Loucy (cell line): ENCODE results near the gene ZSCAN16.

Source experiments
- H2AFZ ChIP-seq: fragments of 200-600 bp; sonication (generic); 2 replicates; pipeline ENCODE4 v1.6.0; 2016; ENCODE audit warnings: antibody characterized with exemption, mild to moderate bottlenecking, low read length, moderate library complexity
- H3F3A ChIP-seq: fragments of 200-600 bp; 2 replicates; pipeline ENCODE4 v1.6.0; 2016; ENCODE audit warnings: antibody characterized with exemption, low read depth, mild to moderate bottlenecking
- H3K27me3 ChIP-seq: fragments of 200-600 bp; sonication (generic); 2 replicates; pipeline ENCODE4 v1.6.1; 2014; ENCODE audit warnings: low read length, mild to moderate bottlenecking; ENCODE audit not compliant: insufficient read depth, poor library complexity, severe bottlenecking
- H3K36me3 ChIP-seq: fragments of 200-600 bp; sonication (generic); 2 replicates; pipeline ENCODE4 v1.6.1; 2016; ENCODE audit warnings: low read length; ENCODE audit not compliant: insufficient read depth
- H3K4me1 ChIP-seq: fragments of 200-600 bp; sonication (generic); 2 replicates; pipeline ENCODE4 v1.5.1; 2014; ENCODE audit warnings: low read length, mild to moderate bottlenecking; ENCODE audit not compliant: insufficient read depth, poor library complexity, severe bottlenecking
- H3K4me2 ChIP-seq: fragments of 200-600 bp; sonication (generic); 2 replicates; pipeline ENCODE4 v1.6.0; 2014; ENCODE audit warnings: antibody characterized with exemption, low read length, low read depth, mild to moderate bottlenecking; ENCODE audit not compliant: poor library complexity, severe bottlenecking
- H3K4me3 ChIP-seq: fragments of 200-600 bp; sonication (generic); 2 replicates; pipeline ENCODE4 v1.5.1; 2014; ENCODE audit warnings: low read length, mild to moderate bottlenecking, mixed read lengths; ENCODE audit not compliant: poor library complexity, severe bottlenecking
- H3K79me2 ChIP-seq: fragments of 200-600 bp; sonication (generic); 2 replicates; pipeline ENCODE4 v1.6.1; 2014; ENCODE audit warnings: low read length; ENCODE audit not compliant: insufficient read depth
- H3K9ac ChIP-seq: fragments of 200-600 bp; sonication (generic); 2 replicates; pipeline ENCODE4 v1.6.0; 2014; ENCODE audit warnings: mild to moderate bottlenecking, low read depth, low read length, moderate library complexity; ENCODE audit not compliant: poor library complexity, severe bottlenecking
- H3K9me2 ChIP-seq: fragments of 200-600 bp; sonication (generic); replicated peaks from 2 replicates; pipeline ENCODE4 v1.6.1; 2016; ENCODE audit warnings: low read depth, low read length, mixed read lengths
- H3K9me3 ChIP-seq: fragments of 200-600 bp; sonication (generic); 2 replicates; pipeline ENCODE4 v1.6.1; 2014; ENCODE audit warnings: mild to moderate bottlenecking, antibody characterized with exemption, low read length, low read depth; ENCODE audit not compliant: insufficient read depth
- H4K20me1 ChIP-seq: fragments of 200-600 bp; sonication (generic); 2 replicates; pipeline ENCODE4 v1.6.0; 2014; ENCODE audit warnings: antibody characterized with exemption, low read length, mild to moderate bottlenecking; ENCODE audit not compliant: insufficient read depth, poor library complexity, severe bottlenecking
- CTCF ChIP-seq: fragments of 200-600 bp; sonication (generic); conservative IDR thresholded peaks from 2 replicates; pipeline ENCODE4 v1.5.1; 2014; ENCODE audit warnings: mild to moderate bottlenecking, antibody characterized with exemption, low read length
- EZH2phosphoT487 ChIP-seq: fragments of 200-600 bp; IDR thresholded peaks from 2 replicates; pipeline ENCODE4 v1.6.1; 2018; ENCODE audit warnings: antibody characterized with exemption, mild to moderate bottlenecking, moderate library complexity, borderline replicate concordance

ZSCAN16 gene

GRCh38 chr6:28160233-28160632 lies 35.8 kb downstream of the ZSCAN16 start:
- TF ChIP-seq EZH2phosphoT487: no peak
- TF ChIP-seq CTCF: no peak
- H3K4me3 ChIP-seq: no peak overlapping the region
- H3K79me2 ChIP-seq: no peaks in the 10 kb centered on the region
- H3F3A ChIP-seq: no peaks in the 10 kb centered on the region
- no peak overlapping the region for H3K4me2 ChIP-seq
- no peaks in the 10 kb centered on the region for H3K9me2 ChIP-seq
- H3K36me3 ChIP-seq: peaks cover 22% of the 10 kb centered on the region; the same call in 1 of the 2 replicates
- no peak overlapping the region for H2AFZ ChIP-seq
- H4K20me1 ChIP-seq: no peaks in the 10 kb centered on the region
- H3K9ac ChIP-seq: no peak overlapping the region
- H3K9me3 ChIP-seq: no peaks in the 10 kb centered on the region
- no peaks in the 10 kb centered on the region for H3K4me1 ChIP-seq
- no peaks in the 10 kb centered on the region for H3K27me3 ChIP-seq

GRCh38 chr6:28161410-28162079 lies 37.1 kb downstream of the ZSCAN16 start:
- H3K79me2 ChIP-seq: no peaks in the 10 kb centered on the region
- H3K27me3 ChIP-seq: no peaks in the 10 kb centered on the region
- no peaks in the 10 kb centered on the region for H3K4me1 ChIP-seq
- H3K9me2 ChIP-seq: no peaks in the 10 kb centered on the region
- no peak overlapping the region for H3K9ac ChIP-seq
- no peaks in the 10 kb centered on the region for H3K9me3 ChIP-seq
- no peak overlapping the region for H3K4me3 ChIP-seq
- no peaks in the 10 kb centered on the region for H4K20me1 ChIP-seq
- no peak for TF ChIP-seq CTCF
- TF ChIP-seq EZH2phosphoT487: no peak
- peaks cover 10% of the 10 kb centered on the region; the same call in 1 of the 2 replicates for H3K36me3 ChIP-seq
- H3K4me2 ChIP-seq: no peak overlapping the region
- H2AFZ ChIP-seq: no peak overlapping the region
- no peaks in the 10 kb centered on the region for H3F3A ChIP-seq

GRCh38 chr6:28165563-28165962 lies 41.2 kb downstream of the ZSCAN16 start:
- Histone ChIP-seq H3F3A (no peaks in the 10 kb centered on the region), H3K79me2 (no peaks in the 10 kb centered on the region), H3K9me2 (no peaks in the 10 kb centered on the region), H3K4me1 (no peaks in the 10 kb centered on the region), H2AFZ (no peak overlapping the region), H3K9ac (no peak overlapping the region), H4K20me1 (no peaks in the 10 kb centered on the region), H3K36me3 (no peaks in the 10 kb centered on the region), H3K4me3 (no peak overlapping the region), H3K4me2 (no peak overlapping the region), H3K27me3 (no peaks in the 10 kb centered on the region), H3K9me3 (no peaks in the 10 kb centered on the region)
- no peak for TF ChIP-seq EZH2phosphoT487
- TF ChIP-seq CTCF: no peak
